ENCODE measurements around the gene ARHGAP26.

Gene ARHGAP26

GRCh38 chr5:142901476-142902185 lies 131.5 kb downstream of the ARHGAP26 start:
- no peak for DNase-seq (ENCODE audit: low read depth)
- TF ChIP-seq CTCF (IDR thresholded peaks at IDR 0.05; ENCODE audit: control insufficient read depth, extremely low read depth, insufficient read depth), result no peak
- no peak overlapping the region for H3K4me3 ChIP-seq (ENCODE audit: low read depth, low read length)

- no peak for DNase-seq (ENCODE audit: low read depth)
- TF ChIP-seq CTCF (IDR thresholded peaks at IDR 0.05; ENCODE audit: control insufficient read depth, extremely low read depth, insufficient read depth), result no peak
- no peak overlapping the region for H3K4me3 ChIP-seq (ENCODE audit: low read depth, low read length)
Observed at GRCh38 chr5:142902186-142902965, 132.2 kb downstream of the ARHGAP26 start.

- no peak for DNase-seq (ENCODE audit: low read depth)
- TF ChIP-seq CTCF (IDR thresholded peaks at IDR 0.05; ENCODE audit: control insufficient read depth, extremely low read depth, insufficient read depth), result no peak
- no peak overlapping the region for H3K4me3 ChIP-seq (ENCODE audit: low read depth, low read length)
Observed at GRCh38 chr5:142904416-142904815, 134.2 kb downstream of the ARHGAP26 start.

- TF ChIP-seq CTCF (IDR thresholded peaks at IDR 0.05; ENCODE audit: control insufficient read depth, extremely low read depth, insufficient read depth), result no peak
- DNase-seq (ENCODE audit: low read depth), result no peak
- H3K4me3 ChIP-seq (ENCODE audit: low read depth, low read length), result no peak overlapping the region
Observed at GRCh38 chr5:142905348-142905747, 135.2 kb downstream of the ARHGAP26 start.

- H3K4me3 ChIP-seq (ENCODE audit: low read depth, low read length), result no peak overlapping the region
- no peak for TF ChIP-seq CTCF (IDR thresholded peaks at IDR 0.05; ENCODE audit: control insufficient read depth, extremely low read depth, insufficient read depth)
- no peak for DNase-seq (ENCODE audit: low read depth)
Observed at GRCh38 chr5:142906863-142907671, 136.9 kb downstream of the ARHGAP26 start.

- no peak for TF ChIP-seq CTCF (IDR thresholded peaks at IDR 0.05; ENCODE audit: control insufficient read depth, extremely low read depth, insufficient read depth)
- DNase-seq (ENCODE audit: low read depth), result no peak
- H3K4me3 ChIP-seq (ENCODE audit: low read depth, low read length), result no peak overlapping the region
Observed at GRCh38 chr5:142908659-142909058, 138.5 kb downstream of the ARHGAP26 start.

All from LNCaP clone FGC (cell line).